Measurements from ENCODE around the gene CNTNAP2. TPM values are rescaled to one million over a fixed set of nuclear protein-coding genes. Genes with fewer than 3 reads are reported as not detected.

Gene CNTNAP2
- total RNA-seq, 4 donors from 2014 or later: 0.42 TPM; not detected in 3

DNA sequence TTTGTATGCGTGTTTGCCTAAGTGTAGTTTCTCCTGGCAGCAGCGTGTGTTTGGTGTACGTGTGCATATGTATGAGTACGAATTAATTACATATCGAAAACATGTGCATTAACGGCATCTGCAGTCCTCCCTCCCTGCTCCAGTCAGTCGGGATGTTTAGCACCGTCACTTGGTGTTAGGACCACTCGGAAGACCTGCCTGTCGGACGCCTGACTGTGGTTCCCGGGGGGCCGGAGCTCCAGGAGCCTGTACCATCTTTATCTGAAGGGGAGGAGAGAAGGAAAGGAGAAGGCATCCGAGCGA, 1.1 kb upstream of the CNTNAP2 start:
- WGBS, 2 donors: 11 to 12% methylated on average over 13 to 15 of the region's 15 CpGs
- Histone ChIP-seq H3K36me3 (no peaks in the 10 kb centered on the region), H3K27ac (no peak overlapping the region), H3K4me1 (peaks cover 0 to 18% (median 5%) of the 10 kb centered on the region in 4 donors), H3K9me3 (no peaks in the 10 kb centered on the region), H3K4me3 (peak overlapping the region in 1 of 4 donors; percentile 52), H3K27me3 (peaks cover 0 to 25% of the 10 kb centered on the region in 2 donors)
- DNase-seq (ENCODE audit: low spot score in 2 of 2): no peak
- TF ChIP-seq POLR2A (IDR thresholded peaks at IDR 0.05): no peak
- TF ChIP-seq, protein P1, sequence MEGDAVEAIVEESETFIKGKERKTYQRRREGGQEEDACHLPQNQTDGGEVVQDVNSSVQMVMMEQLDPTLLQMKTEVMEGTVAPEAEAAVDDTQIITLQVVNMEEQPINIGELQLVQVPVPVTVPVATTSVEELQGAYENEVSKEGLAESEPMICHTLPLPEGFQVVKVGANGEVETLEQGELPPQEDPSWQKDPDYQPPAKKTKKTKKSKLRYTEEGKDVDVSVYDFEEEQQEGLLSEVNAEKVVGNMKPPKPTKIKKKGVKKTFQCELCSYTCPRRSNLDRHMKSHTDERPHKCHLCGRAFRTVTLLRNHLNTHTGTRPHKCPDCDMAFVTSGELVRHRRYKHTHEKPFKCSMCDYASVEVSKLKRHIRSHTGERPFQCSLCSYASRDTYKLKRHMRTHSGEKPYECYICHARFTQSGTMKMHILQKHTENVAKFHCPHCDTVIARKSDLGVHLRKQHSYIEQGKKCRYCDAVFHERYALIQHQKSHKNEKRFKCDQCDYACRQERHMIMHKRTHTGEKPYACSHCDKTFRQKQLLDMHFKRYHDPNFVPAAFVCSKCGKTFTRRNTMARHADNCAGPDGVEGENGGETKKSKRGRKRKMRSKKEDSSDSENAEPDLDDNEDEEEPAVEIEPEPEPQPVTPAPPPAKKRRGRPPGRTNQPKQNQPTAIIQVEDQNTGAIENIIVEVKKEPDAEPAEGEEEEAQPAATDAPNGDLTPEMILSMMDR (IDR thresholded peaks at IDR 0.05): no peak
- no peak for TF ChIP-seq EP300 (IDR thresholded peaks at IDR 0.05)

DNA sequence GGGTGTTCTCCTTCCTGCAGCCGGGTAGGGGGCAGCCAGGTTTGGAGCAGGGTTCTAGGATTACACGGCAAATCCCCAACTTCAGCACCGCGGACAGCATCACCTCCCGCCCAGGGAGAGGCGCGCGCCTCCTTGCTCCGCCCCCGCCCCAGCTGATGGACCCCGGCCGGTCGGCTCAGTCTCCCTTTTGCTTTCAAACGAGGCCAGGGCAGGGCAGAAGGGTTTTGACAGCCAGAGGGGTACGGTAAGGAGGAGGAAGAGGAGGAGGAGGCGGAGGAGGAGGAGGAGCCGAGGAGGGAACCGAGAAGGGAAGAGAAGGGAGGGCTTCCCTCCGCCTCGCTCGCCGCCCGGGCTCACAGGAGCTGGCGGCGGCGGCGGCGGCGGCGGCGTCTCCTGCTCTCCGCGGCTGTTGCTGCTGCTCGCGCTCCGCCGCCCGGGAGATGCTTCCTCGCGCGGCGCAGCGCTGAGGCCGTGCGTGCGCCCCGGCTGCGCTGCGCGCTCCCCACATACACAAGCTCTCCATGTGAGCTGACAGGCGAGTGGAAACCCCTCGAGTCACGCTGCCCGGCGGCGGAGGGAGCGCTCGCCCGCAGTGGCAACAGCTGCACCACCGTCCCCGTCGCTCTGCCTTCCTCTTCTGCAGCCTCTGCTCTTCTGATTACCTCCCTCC, 615 bp upstream of the CNTNAP2 start:
- Histone ChIP-seq H3K27me3 (peaks cover 0 to 25% of the 10 kb centered on the region in 2 donors), H3K36me3 (no peaks in the 10 kb centered on the region), H3K9me3 (no peaks in the 10 kb centered on the region), H3K4me1 (peaks cover 0 to 18% (median 5%) of the 10 kb centered on the region in 4 donors), H3K4me3 (peak overlapping the region; percentile 23 to 52 (median 28)), H3K27ac (no peak overlapping the region)
- 1 to 2% methylated on average over 44 to 52 of the region's 62 CpGs for WGBS, 2 donors
- TF ChIP-seq, protein P1 (IDR thresholded peaks at IDR 0.05): no peak
- TF ChIP-seq EP300 (IDR thresholded peaks at IDR 0.05): no peak
- TF ChIP-seq POLR2A (IDR thresholded peaks at IDR 0.05): no peak
- no peak for DNase-seq (ENCODE audit: low spot score in 2 of 2)

DNA sequence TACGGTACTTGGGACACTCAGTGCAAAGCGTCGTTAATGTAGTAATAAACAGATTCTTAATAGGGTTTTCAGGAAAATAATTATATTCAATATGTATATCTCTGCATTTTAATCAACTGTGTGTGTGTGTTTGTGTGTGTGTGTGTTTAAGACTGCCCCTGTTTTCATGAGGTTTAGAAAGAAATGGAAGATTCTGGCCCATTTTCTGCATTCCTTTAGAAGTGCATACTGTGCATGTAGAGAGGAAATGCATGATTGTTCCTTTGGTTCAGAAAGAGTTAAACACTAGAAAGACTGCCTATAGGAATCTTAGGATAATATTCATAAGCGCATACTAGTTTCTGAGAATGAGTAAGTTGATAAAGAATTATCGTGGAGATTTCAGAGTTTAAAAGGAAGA, 975 bp downstream of the CNTNAP2 start:
- WGBS, 2 donors: 31 to 39% methylated on average over 5 of the region's 5 CpGs
- H3K36me3 ChIP-seq: no peaks in the 10 kb centered on the region
- no peaks in the 10 kb centered on the region for H3K9me3 ChIP-seq
- no peak for DNase-seq (ENCODE audit: low spot score in 2 of 2)
- no peak overlapping the region for H3K4me3 ChIP-seq
- no peak overlapping the region for H3K27ac ChIP-seq
- H3K27me3 ChIP-seq: peaks cover 0 to 25% of the 10 kb centered on the region in 2 donors
- H3K4me1 ChIP-seq: peaks cover 0 to 18% (median 5%) of the 10 kb centered on the region in 4 donors
- TF ChIP-seq EP300 (IDR thresholded peaks at IDR 0.05): no peak
- TF ChIP-seq, protein P1 (IDR thresholded peaks at IDR 0.05): no peak
- no peak for TF ChIP-seq POLR2A (IDR thresholded peaks at IDR 0.05)

DNA sequence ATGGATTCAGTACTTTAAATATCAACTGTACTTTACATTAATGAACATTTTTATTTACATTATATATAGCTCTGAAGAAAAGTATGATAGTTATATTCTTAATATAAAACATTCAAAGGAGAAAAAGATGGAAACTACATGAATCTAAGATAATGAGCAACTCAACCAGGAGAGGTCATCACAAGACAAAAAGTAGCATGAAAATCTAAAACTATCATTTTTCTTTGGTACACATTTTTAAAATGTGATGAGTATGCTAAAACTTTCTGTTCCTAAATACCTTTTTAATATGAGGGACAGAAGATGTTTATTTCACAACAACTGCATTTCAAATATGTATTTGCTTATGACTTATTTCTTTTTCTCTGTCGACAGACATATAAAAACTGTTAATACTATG, 2.4 kb downstream of the CNTNAP2 start:
- Histone ChIP-seq H3K4me3 (no peak overlapping the region), H3K27ac (no peak overlapping the region), H3K27me3 (peaks cover 0 to 25% of the 10 kb centered on the region in 2 donors), H3K36me3 (no peaks in the 10 kb centered on the region), H3K9me3 (no peaks in the 10 kb centered on the region), H3K4me1 (peaks cover 0 to 18% (median 5%) of the 10 kb centered on the region in 4 donors)
- WGBS, 2 donors: 70 to 79% methylated on average over 1 of the region's 1 CpG
- DNase-seq (ENCODE audit: low spot score in 2 of 2): no peak
- TF ChIP-seq, protein P1 (IDR thresholded peaks at IDR 0.05): no peak
- no peak for TF ChIP-seq EP300 (IDR thresholded peaks at IDR 0.05)
- no peak for TF ChIP-seq POLR2A (IDR thresholded peaks at IDR 0.05)

DNA sequence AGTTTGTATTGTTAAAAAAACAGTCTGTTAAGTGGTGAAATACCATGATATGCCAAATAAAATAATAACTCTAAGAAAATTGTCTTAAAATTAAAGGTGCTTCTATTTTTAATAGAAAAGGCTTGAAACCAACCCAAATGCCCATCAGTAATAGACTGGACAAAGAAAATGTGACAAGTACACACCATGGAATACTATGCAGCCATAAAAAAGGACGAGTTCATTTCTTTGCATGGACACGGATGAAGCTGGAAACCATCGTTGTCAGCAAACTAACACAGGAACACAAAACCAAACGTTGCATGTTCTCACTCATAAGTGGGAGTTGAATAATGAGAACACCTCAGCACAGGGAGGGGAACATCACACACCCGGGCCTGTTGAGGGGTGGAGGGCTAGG, 7.1 kb downstream of the CNTNAP2 start:
- Histone ChIP-seq H3K4me1 (no peaks in the 10 kb centered on the region), H3K36me3 (no peaks in the 10 kb centered on the region), H3K4me3 (no peak overlapping the region), H3K27me3 (no peaks in the 10 kb centered on the region), H3K27ac (no peak overlapping the region), H3K9me3 (no peaks in the 10 kb centered on the region)
- TF ChIP-seq POLR2A (IDR thresholded peaks at IDR 0.05): no peak
- TF ChIP-seq, protein P1 (IDR thresholded peaks at IDR 0.05): no peak
- TF ChIP-seq EP300 (IDR thresholded peaks at IDR 0.05): no peak
- DNase-seq (ENCODE audit: low spot score in 2 of 2): no peak
- WGBS, 2 donors: 86 to 97% methylated on average over 5 of the region's 5 CpGs

Data from tibial nerve (tissue), 4 donors.